Adipocyte (in vitro differentiated cells): ENCODE measurements around the gene RBP4.
A peak's percentile ranks its signal among the peaks of the same experiment; 100 is the strongest.

Experiments used
- DNase-seq: peaks from one replicate; pipeline ENCODE4 v3.0.0-alpha.2; 2015; ENCODE audit warnings: low read depth
- H3K27me3 ChIP-seq: replicated peaks from 2 replicates; pipeline ENCODE4 v1.7.0; 2013; ENCODE audit warnings: mild to moderate bottlenecking, low read length, moderate library complexity; ENCODE audit not compliant: control insufficient read depth, insufficient read depth
- H3K36me3 ChIP-seq: 2 replicates; pipeline ENCODE4 v1.7.0; 2013; ENCODE audit warnings: low read length, mild to moderate bottlenecking, moderate library complexity; ENCODE audit not compliant: control insufficient read depth, insufficient read depth, severe bottlenecking
- H3K4me1 ChIP-seq: 2 replicates; pipeline ENCODE4 v1.7.0; 2013; ENCODE audit warnings: mild to moderate bottlenecking, low read length, moderate library complexity; ENCODE audit not compliant: control insufficient read depth, insufficient read depth
- H3K4me3 ChIP-seq: 2 replicates; pipeline ENCODE4 v1.7.0; 2013; ENCODE audit warnings: mild to moderate bottlenecking, low read length, moderate library complexity
- H3K9ac ChIP-seq: 2 replicates; pipeline ENCODE4 v1.7.0; 2013; ENCODE audit warnings: mild to moderate bottlenecking, low read length, moderate library complexity
- H3K9me3 ChIP-seq: 2 replicates; pipeline ENCODE4 v1.7.0; 2013; ENCODE audit warnings: mild to moderate bottlenecking, low read length, moderate library complexity; ENCODE audit not compliant: control insufficient read depth

RBP4 gene

DNA sequence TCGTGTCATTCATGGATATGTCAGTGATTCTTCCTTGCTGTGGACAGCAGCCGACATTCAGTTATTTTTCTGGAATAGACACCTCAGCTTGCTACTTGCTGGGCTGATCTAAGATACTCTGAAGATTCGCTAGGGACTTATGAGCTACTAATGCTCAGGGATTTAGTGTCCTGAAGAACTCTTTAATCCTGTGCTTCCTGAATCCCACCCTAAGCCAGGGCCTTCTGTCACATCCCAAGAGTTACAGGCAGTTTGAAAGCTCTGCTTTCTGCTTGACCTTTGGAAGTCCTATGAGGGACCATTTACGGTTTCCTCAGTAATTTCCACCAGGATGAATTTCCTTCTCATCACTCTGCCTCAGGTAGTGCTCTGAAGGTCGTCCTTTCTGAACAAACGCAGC, 11.3 kb upstream of the RBP4 start, which contains the start of gene PDE6C:
Gene PDE6C, plus strand, starts transcription at position 227 of the 400 bp plus-strand sequence. CDS start 189 bp downstream, outside the sequence.
- peaks cover 5% of the 10 kb centered on the region for H3K9me3 ChIP-seq
- H3K4me3 ChIP-seq, result no peak within 1 kb of the TSS
- no peaks in the 10 kb centered on the region for H3K4me1 ChIP-seq
- no peak within 1 kb of the TSS for H3K9ac ChIP-seq
- H3K36me3 ChIP-seq, result no peaks in the 10 kb centered on the region
- DNase-seq, result no peak
- H3K27me3 ChIP-seq, result peaks cover 33% of the 10 kb centered on the region

GRCh38 chr10:93608421-93608820, 7.4 kb upstream of the RBP4 start:
- Histone ChIP-seq H3K9me3 (peaks cover 6% of the 10 kb centered on the region), H3K4me1 (peaks cover 3% of the 10 kb centered on the region), H3K36me3 (no peaks in the 10 kb centered on the region), H3K4me3 (no peak overlapping the region), H3K9ac (no peak overlapping the region), H3K27me3 (peaks cover 32% of the 10 kb centered on the region)
- no peak for DNase-seq

GRCh38 chr10:93604146-93604545, 3.1 kb upstream of the RBP4 start:
- peaks cover 6% of the 10 kb centered on the region for H3K9me3 ChIP-seq
- H3K36me3 ChIP-seq, result no peaks in the 10 kb centered on the region
- no peak overlapping the region for H3K9ac ChIP-seq
- no peak overlapping the region for H3K4me3 ChIP-seq
- DNase-seq, result no peak
- peaks cover 45% of the 10 kb centered on the region for H3K27me3 ChIP-seq
- peaks cover 29% of the 10 kb centered on the region for H3K4me1 ChIP-seq

- Histone ChIP-seq H3K9me3 (peaks cover 6% of the 10 kb centered on the region), H3K9ac (no peak overlapping the region), H3K4me1 (peaks cover 34% of the 10 kb centered on the region), H3K4me3 (peak overlapping the region; percentile 8), H3K27me3 (peaks cover 40% of the 10 kb centered on the region), H3K36me3 (no peaks in the 10 kb centered on the region)
- no peak for DNase-seq
These were observed 2.0 kb upstream of the RBP4 start for GRCh38 chr10:93603023-93603422.

DNA sequence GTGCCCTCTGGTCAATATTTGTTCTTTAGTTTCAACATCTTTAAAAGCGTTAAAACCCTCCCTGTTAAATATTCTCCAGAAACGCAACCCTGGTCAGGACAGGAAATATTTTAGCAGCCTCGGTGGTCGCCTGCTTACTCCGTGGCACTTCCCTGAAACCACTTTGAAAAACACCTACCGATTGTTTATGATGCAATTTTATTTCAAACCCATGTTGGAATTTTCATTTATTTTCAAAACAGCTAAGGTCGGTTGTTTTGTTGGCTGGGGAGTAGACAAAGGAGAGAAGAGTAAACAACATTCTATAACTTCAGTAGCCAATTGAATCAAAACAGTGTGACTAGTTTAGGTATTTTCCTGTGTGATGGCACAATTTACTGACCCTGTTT, 733 bp upstream of the RBP4 start:
- DNase-seq, result no peak
- peaks cover 38% of the 10 kb centered on the region for H3K27me3 ChIP-seq

GRCh38 chr10:93600446-93601145, 439 bp downstream of the RBP4 start:
- no peaks in the 10 kb centered on the region for H3K9me3 ChIP-seq
- peak overlapping the region; percentile 76 for H3K4me3 ChIP-seq
- DNase-seq, result peak; percentile 71
- H3K36me3 ChIP-seq, result peaks cover 11% of the 10 kb centered on the region
- H3K4me1 ChIP-seq, result peaks cover 34% of the 10 kb centered on the region
- peak overlapping the region; percentile 68 for H3K9ac ChIP-seq
- peaks cover 30% of the 10 kb centered on the region for H3K27me3 ChIP-seq

More for the DNA sequence above, 733 bp upstream of the RBP4 start:
- Histone ChIP-seq H3K9me3 (no peaks in the 10 kb centered on the region), H3K36me3 (peaks cover 7% of the 10 kb centered on the region), H3K4me1 (peaks cover 34% of the 10 kb centered on the region), H3K9ac (no peak overlapping the region), H3K4me3 (peak overlapping the region; percentile 72)

DNA sequence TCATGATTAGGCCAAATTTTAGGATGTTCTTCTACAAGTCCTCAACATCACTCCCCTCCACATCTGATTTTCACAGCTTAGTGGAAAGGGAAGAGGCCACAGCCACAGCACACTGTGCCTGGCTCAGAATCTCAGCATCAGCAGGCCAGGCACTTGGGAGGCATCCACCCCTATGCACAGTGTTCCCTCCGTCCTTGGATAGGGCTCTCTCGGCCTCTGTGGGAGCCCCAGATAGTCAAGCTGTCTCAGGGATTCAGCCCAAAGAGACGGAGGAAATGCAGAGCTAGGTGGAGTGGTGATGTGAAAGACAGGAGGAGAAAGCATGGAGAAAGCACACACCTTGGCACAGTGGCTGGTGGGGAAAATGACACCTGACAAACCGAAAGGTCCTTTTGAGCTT, 1.3 kb downstream of the RBP4 start:
- Histone ChIP-seq H3K9me3 (no peaks in the 10 kb centered on the region), H3K9ac (peak overlapping the region; percentile 68), H3K4me1 (peaks cover 34% of the 10 kb centered on the region), H3K36me3 (peaks cover 18% of the 10 kb centered on the region), H3K4me3 (peak overlapping the region; percentile 76), H3K27me3 (peaks cover 29% of the 10 kb centered on the region)
- no peak for DNase-seq

- Histone ChIP-seq H3K4me1 (peaks cover 34% of the 10 kb centered on the region), H3K36me3 (peaks cover 18% of the 10 kb centered on the region), H3K27me3 (peaks cover 25% of the 10 kb centered on the region), H3K4me3 (peak overlapping the region; percentile 76), H3K9ac (no peak overlapping the region), H3K9me3 (no peaks in the 10 kb centered on the region)
- DNase-seq, result no peak
These were observed 1.7 kb downstream of the RBP4 start for GRCh38 chr10:93599335-93599734.

- Histone ChIP-seq H3K4me1 (peaks cover 28% of the 10 kb centered on the region), H3K9me3 (no peaks in the 10 kb centered on the region), H3K36me3 (peaks cover 25% of the 10 kb centered on the region), H3K27me3 (peaks cover 16% of the 10 kb centered on the region), H3K9ac (no peak overlapping the region), H3K4me3 (no peak overlapping the region)
- DNase-seq, result no peak
These were observed 2.9 kb downstream of the RBP4 start for GRCh38 chr10:93598157-93598556.

GRCh38 chr10:93597075-93597599, 3.9 kb downstream of the RBP4 start:
- Histone ChIP-seq H3K4me3 (no peak overlapping the region), H3K9me3 (no peaks in the 10 kb centered on the region), H3K27me3 (peaks cover 8% of the 10 kb centered on the region), H3K4me1 (peaks cover 18% of the 10 kb centered on the region), H3K9ac (no peak overlapping the region), H3K36me3 (peaks cover 34% of the 10 kb centered on the region)
- no peak for DNase-seq

DNA sequence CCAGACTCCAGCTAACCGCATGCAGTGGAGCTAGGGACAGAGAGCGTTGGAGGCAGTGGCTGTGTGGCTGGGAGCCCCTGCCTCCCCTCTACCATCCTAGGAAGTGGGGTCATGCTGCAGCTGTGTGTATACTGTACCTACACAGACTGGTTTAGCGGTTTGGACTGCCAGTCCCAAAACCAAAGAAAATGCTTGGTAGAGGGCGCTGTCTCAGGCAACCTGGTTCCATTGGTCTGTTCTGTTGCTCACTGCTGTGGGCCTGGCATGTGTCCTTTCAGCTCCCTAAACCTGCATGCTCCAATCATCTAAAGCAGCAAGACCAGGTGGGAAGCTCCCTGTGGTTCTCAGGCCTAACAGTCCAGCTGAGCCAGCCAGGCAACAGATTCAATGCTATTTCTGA, 4.5 kb downstream of the RBP4 start:
- no peak for DNase-seq
- Histone ChIP-seq H3K9me3 (no peaks in the 10 kb centered on the region), H3K4me3 (no peak overlapping the region), H3K27me3 (peaks cover 2% of the 10 kb centered on the region), H3K4me1 (peaks cover 14% of the 10 kb centered on the region), H3K9ac (no peak overlapping the region), H3K36me3 (peaks cover 34% of the 10 kb centered on the region)
